GM18517 (cell line): ENCODE results near the gene TP53I3.
"Not testable (repeated sequence)": the region's sequence is repeated elsewhere in the genome, so short reads cannot be mapped to it uniquely, and the experiment has no call there.

Experiments
- ATAC-seq: cut with Tn5 transposase; IDR thresholded peaks from one replicate; pipeline ENCODE4 v1.9.1; 2021; ENCODE audit warnings: mild to moderate bottlenecking, moderate library complexity; ENCODE audit not compliant: unreplicated experiment

Gene TP53I3

GRCh38 chr2:24100732-24101131 lies 16.1 kb upstream of the TP53I3 start:
- ATAC-seq, result not testable (repeated sequence)

- not testable (repeated sequence) for ATAC-seq
Measured at GRCh38 chr2:24095171-24095677, 10.6 kb upstream of the TP53I3 start.

- not testable (repeated sequence) for ATAC-seq
Measured at GRCh38 chr2:24093270-24093669, 8.6 kb upstream of the TP53I3 start.

GRCh38 chr2:24088821-24089359 lies 4.3 kb upstream of the TP53I3 start:
- ATAC-seq, result no peak

GRCh38 chr2:24087032-24087431 lies 2.4 kb upstream of the TP53I3 start:
- no peak for ATAC-seq

- no peak for ATAC-seq
Measured at GRCh38 chr2:24086241-24086640, 1.6 kb upstream of the TP53I3 start.

- ATAC-seq, result no peak
Measured at GRCh38 chr2:24085200-24085489, 511 bp upstream of the TP53I3 start.

GRCh38 chr2:24083567-24084385 lies 858 bp downstream of the TP53I3 start:
- ATAC-seq, result peak; percentile 86

- no peak for ATAC-seq
Measured at GRCh38 chr2:24082787-24083566, 1.7 kb downstream of the TP53I3 start.

GRCh38 chr2:24080701-24081100 lies 3.9 kb downstream of the TP53I3 start:
- ATAC-seq, result no peak

- ATAC-seq, result no peak
Measured at GRCh38 chr2:24077879-24078278, 6.8 kb downstream of the TP53I3 start.

- ATAC-seq, result no peak
Measured at GRCh38 chr2:24077535-24077877, 7.1 kb downstream of the TP53I3 start.

GRCh38 chr2:24076849-24077534 lies 7.6 kb downstream of the TP53I3 start:
- ATAC-seq, result no peak

- peak; percentile 95 for ATAC-seq
Measured at GRCh38 chr2:24075915-24076848, 8.5 kb downstream of the TP53I3 start, which contains the start of gene SF3B6. Gene SF3B6 (minus strand): TSS chr2:24076326. CDS start chr2:24076229, 97 bp downstream.

- ATAC-seq, result no peak
Measured at GRCh38 chr2:24075259-24075658, 9.4 kb downstream of the TP53I3 start.

- ATAC-seq, result no peak
Measured at GRCh38 chr2:24073816-24074215, 10.8 kb downstream of the TP53I3 start.

- ATAC-seq, result no peak
Measured at GRCh38 chr2:24072259-24072658, 12.4 kb downstream of the TP53I3 start.

GRCh38 chr2:24065341-24065740 lies 19.3 kb downstream of the TP53I3 start:
- ATAC-seq, result no peak

GRCh38 chr2:24058564-24059271 lies 25.9 kb downstream of the TP53I3 start:
- ATAC-seq, result no peak
